ENCODE measurements around the gene BCKDK.
"Not testable (repeated sequence)": the region's sequence is repeated elsewhere in the genome, so short reads cannot be mapped to it uniquely, and the experiment has no call there.

DNA sequence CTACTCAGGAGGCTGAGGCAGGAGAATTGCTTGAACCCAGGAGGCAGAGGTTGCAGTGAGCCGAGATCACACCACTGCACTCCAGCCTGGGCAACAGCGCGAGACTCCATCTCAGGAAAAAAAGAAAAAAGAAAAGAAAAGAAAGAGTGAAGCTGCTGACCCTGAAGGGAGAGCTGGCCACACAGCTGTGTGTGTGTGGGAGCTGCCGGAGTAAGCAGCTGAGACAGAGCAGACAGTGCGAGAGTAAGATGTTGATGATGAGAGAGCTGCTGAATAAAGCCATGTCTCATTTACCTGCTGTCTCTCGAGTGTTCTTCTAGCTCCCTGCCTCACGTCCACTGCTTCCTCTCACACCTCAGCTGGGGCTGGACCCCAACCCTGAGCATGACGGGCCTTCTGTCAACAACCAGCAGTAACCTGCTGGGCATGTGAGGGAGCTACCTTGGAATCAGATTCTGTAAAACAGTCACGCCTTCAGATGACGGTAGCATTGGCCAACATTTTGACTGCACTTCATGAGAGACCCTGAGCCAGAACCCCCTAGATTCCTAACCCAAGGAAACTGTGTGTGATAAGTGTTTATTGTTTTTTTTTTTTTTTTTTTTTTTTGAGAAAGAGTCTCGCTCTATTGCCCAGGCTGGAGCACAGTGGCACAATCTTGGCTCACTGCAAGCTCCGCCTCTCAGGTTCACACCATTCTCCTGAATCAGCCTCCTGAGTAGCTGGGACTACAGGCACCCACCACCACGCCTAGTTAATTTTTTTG, 7.1 kb upstream of the BCKDK start:
- not testable (repeated sequence) for TF ChIP-seq CTCF (optimal IDR thresholded peaks at IDR 0.05 in 1 of 3, IDR thresholded peaks at IDR 0.05 in 1 of 3, conservative IDR thresholded peaks at IDR 0.05 in 1 of 3; ENCODE audit: extremely low read depth in 1 of 3, insufficient read depth in 2 of 3, low read length in 3 of 3); EZH2 (IDR thresholded peaks at IDR 0.05; ENCODE audit: low read length)
